ENCODE measurements around the gene GABRB2. TPM values are rescaled to one million over a fixed set of nuclear protein-coding genes. Genes with fewer than 3 reads are reported as not detected.
"Not testable (repeated sequence)": the region's sequence is repeated elsewhere in the genome, so short reads cannot be mapped to it uniquely, and the experiment has no call there.

The GABRB2 gene
- total RNA-seq, 1 experiment from 2014 or later, result not detected

GRCh38 chr5:161278739-161279660, 267.5 kb downstream of the GABRB2 start:
- in situ Hi-C loops (cut with HindIII; ENCODE audit: low pct_unique_long_range_greater_than_20kb, low sequenced_read_pairs), result no loop called here
- no peak for DNase-seq (ENCODE audit: low read depth)

- in situ Hi-C loops (cut with HindIII; ENCODE audit: low pct_unique_long_range_greater_than_20kb, low sequenced_read_pairs), result no loop called here
- DNase-seq (ENCODE audit: low read depth), result no peak
Observed at GRCh38 chr5:161277011-161277410, 269.5 kb downstream of the GABRB2 start.

GRCh38 chr5:161274951-161275350, 271.6 kb downstream of the GABRB2 start:
- in situ Hi-C loops (cut with HindIII; ENCODE audit: low pct_unique_long_range_greater_than_20kb, low sequenced_read_pairs), result no loop called here
- no peak for DNase-seq (ENCODE audit: low read depth)

- DNase-seq (ENCODE audit: low read depth), result no peak
- in situ Hi-C loops (cut with HindIII; ENCODE audit: low pct_unique_long_range_greater_than_20kb, low sequenced_read_pairs), result no loop called here
Observed at GRCh38 chr5:161273410-161273809, 273.1 kb downstream of the GABRB2 start.

GRCh38 chr5:161271816-161272215, 274.7 kb downstream of the GABRB2 start:
- no peak for DNase-seq (ENCODE audit: low read depth)
- in situ Hi-C loops (cut with HindIII; ENCODE audit: low pct_unique_long_range_greater_than_20kb, low sequenced_read_pairs), result no loop called here

- in situ Hi-C loops (cut with HindIII; ENCODE audit: low pct_unique_long_range_greater_than_20kb, low sequenced_read_pairs), result no loop called here
- DNase-seq (ENCODE audit: low read depth), result no peak
Observed at GRCh38 chr5:161269125-161269524, 277.4 kb downstream of the GABRB2 start.

- in situ Hi-C loops (cut with HindIII; ENCODE audit: low pct_unique_long_range_greater_than_20kb, low sequenced_read_pairs), result no loop called here
- DNase-seq (ENCODE audit: low read depth), result no peak
Observed at GRCh38 chr5:161266954-161267353, 279.6 kb downstream of the GABRB2 start.

- no peak for DNase-seq (ENCODE audit: low read depth)
- in situ Hi-C loops (cut with HindIII; ENCODE audit: low pct_unique_long_range_greater_than_20kb, low sequenced_read_pairs), result no loop called here
Observed at GRCh38 chr5:161265006-161265405, 281.5 kb downstream of the GABRB2 start.

GRCh38 chr5:161263191-161263590, 283.3 kb downstream of the GABRB2 start:
- in situ Hi-C loops (cut with HindIII; ENCODE audit: low pct_unique_long_range_greater_than_20kb, low sequenced_read_pairs), result no loop called here
- no peak for DNase-seq (ENCODE audit: low read depth)

GRCh38 chr5:161261668-161262323, 284.7 kb downstream of the GABRB2 start:
- DNase-seq (ENCODE audit: low read depth), result no peak
- in situ Hi-C loops (cut with HindIII; ENCODE audit: low pct_unique_long_range_greater_than_20kb, low sequenced_read_pairs), result no loop called here

GRCh38 chr5:161258438-161258837, 288.1 kb downstream of the GABRB2 start:
- in situ Hi-C loops (cut with HindIII; ENCODE audit: low pct_unique_long_range_greater_than_20kb, low sequenced_read_pairs), result no loop called here
- DNase-seq (ENCODE audit: low read depth), result no peak

- DNase-seq (ENCODE audit: low read depth), result no peak
Observed at GRCh38 chr5:161256957-161257356, 289.6 kb downstream of the GABRB2 start.

GRCh38 chr5:161252955-161253354, 293.6 kb downstream of the GABRB2 start:
- in situ Hi-C loops (cut with HindIII; ENCODE audit: low pct_unique_long_range_greater_than_20kb, low sequenced_read_pairs); DNase-seq (ENCODE audit: low read depth): not testable (repeated sequence)

More at GRCh38 chr5:161256957-161257356, 289.6 kb downstream of the GABRB2 start:
- in situ Hi-C loops (cut with HindIII; ENCODE audit: low pct_unique_long_range_greater_than_20kb, low sequenced_read_pairs), result no loop called here

GRCh38 chr5:161246749-161247148, 299.8 kb downstream of the GABRB2 start:
- in situ Hi-C loops (cut with HindIII; ENCODE audit: low pct_unique_long_range_greater_than_20kb, low sequenced_read_pairs), result no loop called here
- no peak for DNase-seq (ENCODE audit: low read depth)

- DNase-seq (ENCODE audit: low read depth); in situ Hi-C loops (cut with HindIII; ENCODE audit: low pct_unique_long_range_greater_than_20kb, low sequenced_read_pairs): not testable (repeated sequence)
Observed at GRCh38 chr5:161245846-161246245, 300.7 kb downstream of the GABRB2 start.

Other genes starting within 250 kb of the GABRB2 start
- gene GABRA6, start 139.0 kb upstream of the GABRB2 start, total RNA-seq (2014; rRNA removed; shearing (Covaris generic); ENCODE audit: low replicate concordance), result not detected in 2 replicates

All from Caki2 (cell line).